Left ventricle myocardium inferior (tissue), 1 donor: ENCODE measurements around the gene THSD8. TPM values are rescaled to one million over a fixed set of nuclear protein-coding genes. Genes with fewer than 3 reads are reported as not detected.

Source experiments
- DNase-seq: peaks from one replicate; pipeline ENCODE4 v3.0.0-alpha.2; 2020
- H3K27ac ChIP-seq: fragments of 200-600 bp; replicated peaks from 2 replicates; pipeline ENCODE4 v1.8.0; 2021
- H3K27me3 ChIP-seq: fragments of 200-600 bp; 2 replicates; pipeline ENCODE4 v1.8.0; 2021; ENCODE audit warnings: low read depth
- H3K36me3 ChIP-seq: fragments of 200-600 bp; 2 replicates; pipeline ENCODE4 v1.8.0; 2021
- H3K4me1 ChIP-seq: fragments of 200-600 bp; 2 replicates; pipeline ENCODE4 v1.8.0; 2021
- H3K4me3 ChIP-seq: fragments of 200-600 bp; 2 replicates; pipeline ENCODE4 v1.8.0; 2021; ENCODE audit warnings: mild to moderate bottlenecking, moderate library complexity
- H3K9me3 ChIP-seq: fragments of 200-600 bp; replicated peaks from 2 replicates; pipeline ENCODE4 v1.8.0; 2021
- CTCF ChIP-seq: fragments of 200-600 bp; IDR thresholded peaks from 2 replicates; pipeline ENCODE4 v1.8.0; 2021; ENCODE audit warnings: antibody characterized with exemption, mild to moderate bottlenecking, borderline replicate concordance
- intact Hi-C: fragments of 100-400 bp; cut with micrococcal nuclease; formaldehyde crosslinking; loops from one replicate; pipeline ENCODE4 v1.11.0; 2022
- long read RNA-seq: library from polyadenylated mRNA; unstranded; transcript quantifications from one replicate; pipeline ENCODE4 v2.0.0, GENCODE V29; 2021
- total RNA-seq: library from RNA; stranded (reverse); fragmentation: NEBNext Ultra II Directional; extraction: Animal tissue kit (Norgen Biotek cat#: 25700); gene quantifications from one replicate; pipeline ENCODE4 v1.2.1, GENCODE V29; 2021
- donor health status: DM: no; HTN: yes; CAD: no; lungs with severe emphysema.

The THSD8 gene
- total RNA-seq: 2.7 TPM
- long read RNA-seq, partial matches to known transcripts: 0 of 1 reads
- long read RNA-seq, other reads (novel, unspliced or antisense): 1 of 1 reads

- intact Hi-C loops: no loop called here
- Histone ChIP-seq H3K9me3 (no peaks in the 10 kb centered on the region), H3K27me3 (no peaks in the 10 kb centered on the region), H3K36me3 (peaks cover 38% of the 10 kb centered on the region), H3K27ac (peak within 1 kb of the TSS; percentile 93), H3K4me1 (peaks cover 37% of the 10 kb centered on the region), H3K4me3 (peak within 1 kb of the TSS; percentile 98)
- no peak for TF ChIP-seq CTCF
- peak; percentile 79 for DNase-seq
These were observed at the start of gene THSD8, which contains the start of gene PRDX2 for GRCh38 chr19:12801466-12802266. Gene THSD8, plus strand, starts transcription at chr19:12802069. Its CDS starts 3 bp downstream, at chr19:12802072. Gene PRDX2, minus strand, starts transcription at chr19:12801800. Its CDS starts 539 bp downstream, at chr19:12801261.

GRCh38 chr19:12754465-12755196 is 47.2 kb upstream of the THSD8 start:
- TF ChIP-seq CTCF: no peak
- Histone ChIP-seq H3K27me3 (peaks cover 61% of the 10 kb centered on the region), H3K36me3 (no peaks in the 10 kb centered on the region), H3K4me3 (no peak overlapping the region), H3K27ac (no peak overlapping the region), H3K4me1 (peaks cover 11% of the 10 kb centered on the region), H3K9me3 (no peaks in the 10 kb centered on the region)
- intact Hi-C loops: no loop called here
- no peak for DNase-seq

- Histone ChIP-seq H3K9me3 (no peaks in the 10 kb centered on the region), H3K4me1 (peaks cover 17% of the 10 kb centered on the region), H3K4me3 (no peak overlapping the region), H3K27me3 (peaks cover 44% of the 10 kb centered on the region), H3K36me3 (no peaks in the 10 kb centered on the region), H3K27ac (no peak overlapping the region)
- intact Hi-C loops: no loop called here
- no peak for TF ChIP-seq CTCF
- no peak for DNase-seq
These were observed 45.6 kb upstream of the THSD8 start for GRCh38 chr19:12756150-12756883.

GRCh38 chr19:12757544-12758274 is 44.2 kb upstream of the THSD8 start:
- Histone ChIP-seq H3K27ac (peak overlapping the region; percentile 70), H3K4me1 (peaks cover 28% of the 10 kb centered on the region), H3K4me3 (peak overlapping the region; percentile 60), H3K27me3 (peaks cover 30% of the 10 kb centered on the region), H3K36me3 (no peaks in the 10 kb centered on the region), H3K9me3 (no peaks in the 10 kb centered on the region)
- intact Hi-C loops: no loop called here
- TF ChIP-seq CTCF: peak; percentile 90
- peak; percentile 61 for DNase-seq
